GM12872 (cell line): ENCODE results near the gene SLTM.

Experiments used
- CTCF ChIP-seq: IDR thresholded peaks from 3 replicates; pipeline ENCODE4 v1.5.1; 2011; ENCODE audit warnings: low read depth, mild to moderate bottlenecking, low read length, moderate library complexity; ENCODE audit not compliant: insufficient read depth

SLTM gene

GRCh38 chr15:58880320-58880719 is 53.2 kb downstream of the SLTM start:
- TF ChIP-seq CTCF, result no peak

GRCh38 chr15:58877999-58878825 is 55.3 kb downstream of the SLTM start:
- no peak for TF ChIP-seq CTCF

GRCh38 chr15:58876306-58877106 is 57.0 kb downstream of the SLTM start:
- no peak for TF ChIP-seq CTCF

- no peak for TF ChIP-seq CTCF
Measured at GRCh38 chr15:58875343-58875742, 58.1 kb downstream of the SLTM start.

GRCh38 chr15:58873267-58873666 is 60.2 kb downstream of the SLTM start:
- no peak for TF ChIP-seq CTCF

- no peak for TF ChIP-seq CTCF
Measured at GRCh38 chr15:58870451-58870850, 63.0 kb downstream of the SLTM start.

GRCh38 chr15:58867926-58868325 is 65.6 kb downstream of the SLTM start:
- TF ChIP-seq CTCF, result no peak
